Lower leg skin (tissue), 3 donors: ENCODE measurements around the gene ZNF106.
A peak's percentile ranks its signal among the peaks of the same experiment; 100 is the strongest.

Source experiments
- POLR2A ChIP-seq, 2 donors: fragments of 450-650 bp; IDR thresholded peaks; one replicate each; pipeline ENCODE4 v1.6.1; 2016 to 2017; ENCODE audit warnings: antibody characterized with exemption in 2 of 2, mild to moderate bottlenecking in 1 of 2, moderate library complexity in 1 of 2
- TF ChIP-seq, protein P1 (sequence below), 3 donors: fragments of 450-650 bp; IDR thresholded peaks; one replicate each; pipeline ENCODE4 v1.5.1; 2016; ENCODE audit warnings: antibody characterized with exemption in 3 of 3, mild to moderate bottlenecking in 3 of 3, moderate library complexity in 2 of 3

DNA sequence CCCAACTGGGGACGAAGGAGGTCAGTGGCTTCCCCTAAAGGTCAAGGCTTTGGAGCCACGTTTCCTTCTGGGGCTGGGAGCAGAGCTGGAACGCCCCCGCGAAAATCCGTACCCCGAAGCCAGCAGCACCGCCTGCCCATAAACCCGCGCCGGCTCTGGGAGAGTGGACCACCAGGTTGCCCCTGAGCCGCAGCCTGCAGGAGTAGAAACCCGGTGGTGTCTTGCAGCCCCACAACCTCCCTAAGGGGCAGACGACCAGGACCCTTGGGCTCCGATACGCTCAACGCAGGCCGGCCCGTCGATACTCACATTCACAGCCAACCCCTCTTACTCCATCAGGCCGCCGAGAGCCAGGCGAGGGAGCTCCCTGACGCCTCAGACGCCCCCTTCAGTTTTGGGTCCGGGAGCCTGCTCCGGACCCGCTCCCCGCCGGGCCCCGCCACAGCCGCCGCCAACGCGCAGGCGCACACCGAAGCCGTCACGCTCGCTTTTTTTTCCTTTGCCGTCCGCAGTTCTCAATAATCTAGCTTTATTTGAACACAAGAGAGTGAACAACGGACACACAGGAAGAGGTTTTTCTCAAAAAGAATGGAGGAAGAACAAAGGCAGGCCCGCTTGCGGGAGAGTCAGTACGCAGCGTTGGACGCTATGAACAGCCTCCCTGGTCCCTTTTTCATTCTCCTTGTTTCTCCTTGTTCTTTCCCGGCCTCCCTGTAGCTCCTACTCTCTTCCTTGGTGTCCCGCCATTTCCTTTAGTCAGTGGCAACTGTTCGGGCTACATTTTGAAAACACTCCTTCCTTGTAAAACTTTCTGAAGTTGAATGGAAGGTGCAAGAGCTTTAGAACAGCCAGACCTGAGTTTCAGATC is at the start of gene ZNF106:
- TF ChIP-seq, protein P1, sequence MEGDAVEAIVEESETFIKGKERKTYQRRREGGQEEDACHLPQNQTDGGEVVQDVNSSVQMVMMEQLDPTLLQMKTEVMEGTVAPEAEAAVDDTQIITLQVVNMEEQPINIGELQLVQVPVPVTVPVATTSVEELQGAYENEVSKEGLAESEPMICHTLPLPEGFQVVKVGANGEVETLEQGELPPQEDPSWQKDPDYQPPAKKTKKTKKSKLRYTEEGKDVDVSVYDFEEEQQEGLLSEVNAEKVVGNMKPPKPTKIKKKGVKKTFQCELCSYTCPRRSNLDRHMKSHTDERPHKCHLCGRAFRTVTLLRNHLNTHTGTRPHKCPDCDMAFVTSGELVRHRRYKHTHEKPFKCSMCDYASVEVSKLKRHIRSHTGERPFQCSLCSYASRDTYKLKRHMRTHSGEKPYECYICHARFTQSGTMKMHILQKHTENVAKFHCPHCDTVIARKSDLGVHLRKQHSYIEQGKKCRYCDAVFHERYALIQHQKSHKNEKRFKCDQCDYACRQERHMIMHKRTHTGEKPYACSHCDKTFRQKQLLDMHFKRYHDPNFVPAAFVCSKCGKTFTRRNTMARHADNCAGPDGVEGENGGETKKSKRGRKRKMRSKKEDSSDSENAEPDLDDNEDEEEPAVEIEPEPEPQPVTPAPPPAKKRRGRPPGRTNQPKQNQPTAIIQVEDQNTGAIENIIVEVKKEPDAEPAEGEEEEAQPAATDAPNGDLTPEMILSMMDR (IDR thresholded peaks at IDR 0.05) = no peak
- TF ChIP-seq POLR2A (IDR thresholded peaks at IDR 0.05) = peak in 1 of 2 donors; percentile 10
